GM06990 (cell line): Measurements from ENCODE around the gene PHLDB1.
"Not testable (repeated sequence)": the region's sequence is repeated elsewhere in the genome, so short reads cannot be mapped to it uniquely, and the experiment has no call there.

ENCODE experiments used
- DNase-seq: peaks from one replicate; pipeline ENCODE4 v3.0.0-alpha.2; 2011; ENCODE audit not compliant: insufficient read length; ENCODE audit errors: extremely low read depth
- H3K27me3 ChIP-seq: replicated peaks from 2 replicates; pipeline ENCODE4 v1.6.0; 2011; ENCODE audit warnings: low read length; ENCODE audit not compliant: control insufficient read depth, insufficient read depth
- H3K36me3 ChIP-seq: 2 replicates; pipeline ENCODE4 v1.5.1; 2011; ENCODE audit warnings: low read length; ENCODE audit not compliant: control insufficient read depth, insufficient read depth
- H3K4me3 ChIP-seq: replicated peaks from 2 replicates; pipeline ENCODE4 v1.5.1; 2011; ENCODE audit warnings: low read depth, mild to moderate bottlenecking, control low read depth, low read length
- CTCF ChIP-seq: IDR thresholded peaks from 2 replicates; pipeline ENCODE4 v1.5.1; 2011; ENCODE audit warnings: low read length, control low read depth, mild to moderate bottlenecking, inconsistent platforms; ENCODE audit not compliant: insufficient read depth, poor library complexity, severe bottlenecking

The PHLDB1 gene

GRCh38 chr11:118673361-118674081, 66.1 kb downstream of the PHLDB1 start:
- no peak for DNase-seq
- no peaks in the 10 kb centered on the region; the same call in 1 of the 2 replicates for H3K27me3 ChIP-seq
- no peaks in the 10 kb centered on the region for H3K36me3 ChIP-seq
- no peak for TF ChIP-seq CTCF
- H3K4me3 ChIP-seq = no peak overlapping the region

GRCh38 chr11:118674082-118674435, 66.6 kb downstream of the PHLDB1 start:
- TF ChIP-seq CTCF = no peak
- H3K27me3 ChIP-seq = no peaks in the 10 kb centered on the region; the same call in 1 of the 2 replicates
- no peak overlapping the region for H3K4me3 ChIP-seq
- no peak for DNase-seq
- H3K36me3 ChIP-seq = no peaks in the 10 kb centered on the region

- H3K27me3 ChIP-seq = no peaks in the 10 kb centered on the region; the same call in 1 of the 2 replicates
- no peak for DNase-seq
- no peaks in the 10 kb centered on the region for H3K36me3 ChIP-seq
- no peak overlapping the region for H3K4me3 ChIP-seq
- TF ChIP-seq CTCF = no peak
Observed at GRCh38 chr11:118677977-118678376, 70.6 kb downstream of the PHLDB1 start.

GRCh38 chr11:118678908-118679307, 71.5 kb downstream of the PHLDB1 start:
- DNase-seq, H3K4me3 ChIP-seq: not testable (repeated sequence)

GRCh38 chr11:118679483-118679882, 72.1 kb downstream of the PHLDB1 start, which contains the start of gene TREH:
TSS of gene TREH (minus strand) at chr11:118679650. CDS start at chr11:118679627, 23 bp downstream.
- TF ChIP-seq CTCF = no peak
- no peaks in the 10 kb centered on the region for H3K36me3 ChIP-seq
- DNase-seq = no peak
- H3K27me3 ChIP-seq = no peaks in the 10 kb centered on the region; the same call in 1 of the 2 replicates
- no peak within 1 kb of the TSS for H3K4me3 ChIP-seq

More at GRCh38 chr11:118678908-118679307, 71.5 kb downstream of the PHLDB1 start:
- not testable (repeated sequence) for H3K27me3 ChIP-seq, H3K36me3 ChIP-seq

GRCh38 chr11:118682372-118682771, 75.0 kb downstream of the PHLDB1 start:
- no peaks in the 10 kb centered on the region; the same call in 1 of the 2 replicates for H3K27me3 ChIP-seq

GRCh38 chr11:118682939-118683338, 75.5 kb downstream of the PHLDB1 start:
- not testable (repeated sequence) for H3K4me3 ChIP-seq, H3K27me3 ChIP-seq, H3K36me3 ChIP-seq, DNase-seq

More at GRCh38 chr11:118682372-118682771, 75.0 kb downstream of the PHLDB1 start:
- H3K4me3 ChIP-seq = no peak overlapping the region
- no peak for TF ChIP-seq CTCF
- no peak for DNase-seq
- H3K36me3 ChIP-seq = no peaks in the 10 kb centered on the region
